NCI-H748 treated with DMSO at 0.1 percent for 48 hours (cell line): ENCODE measurements around the gene CDH13.

Experiments
- DNase-seq: peaks from one replicate; lab custom pipeline; 2025; lab: John Stamatoyannopoulos, UW

The CDH13 gene

DNA sequence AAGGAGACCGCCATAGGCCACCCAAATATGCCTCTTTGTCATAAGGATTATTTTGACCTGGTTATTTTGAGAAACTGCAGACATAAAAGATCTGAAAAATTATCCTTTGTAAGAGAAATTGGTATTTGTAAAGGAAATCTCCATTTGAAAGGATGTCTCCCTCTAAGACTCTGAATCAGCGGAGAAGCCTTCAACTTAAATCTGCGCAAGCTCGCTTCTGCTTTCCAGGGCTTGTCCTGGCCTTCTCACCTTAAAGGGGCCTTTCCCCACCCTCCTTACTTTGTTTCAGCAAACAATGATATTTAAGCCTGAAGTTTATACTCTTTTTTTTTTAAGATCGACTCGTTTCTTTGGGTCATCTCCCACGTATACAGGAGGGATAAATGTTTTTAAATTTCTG, 1215.5 kb downstream of the CDH13 start:
- DNase-seq, result no peak

GRCh38 chr16:83842756-83843507, 1216.2 kb downstream of the CDH13 start:
- no peak for DNase-seq

DNA sequence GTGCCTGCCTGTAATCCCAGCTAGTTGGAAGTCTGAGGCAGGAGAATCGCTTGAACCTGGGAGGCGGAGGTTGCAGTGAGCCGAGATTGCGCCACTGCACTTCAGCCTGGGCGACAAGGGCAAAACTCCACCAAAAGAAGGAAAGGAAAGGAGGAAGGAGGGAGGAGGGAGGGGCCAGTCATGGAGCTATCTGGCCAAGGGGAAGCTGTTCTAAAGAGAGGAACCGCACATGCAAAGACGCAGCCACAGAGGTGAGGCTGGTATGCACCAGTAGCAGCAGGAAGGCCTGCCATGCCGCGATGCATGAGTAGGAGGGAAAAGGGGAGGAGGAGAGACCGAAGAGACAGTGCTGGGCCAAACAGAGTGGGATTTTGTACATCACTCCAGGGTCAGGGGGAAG, 1216.9 kb downstream of the CDH13 start:
- no peak for DNase-seq

DNA sequence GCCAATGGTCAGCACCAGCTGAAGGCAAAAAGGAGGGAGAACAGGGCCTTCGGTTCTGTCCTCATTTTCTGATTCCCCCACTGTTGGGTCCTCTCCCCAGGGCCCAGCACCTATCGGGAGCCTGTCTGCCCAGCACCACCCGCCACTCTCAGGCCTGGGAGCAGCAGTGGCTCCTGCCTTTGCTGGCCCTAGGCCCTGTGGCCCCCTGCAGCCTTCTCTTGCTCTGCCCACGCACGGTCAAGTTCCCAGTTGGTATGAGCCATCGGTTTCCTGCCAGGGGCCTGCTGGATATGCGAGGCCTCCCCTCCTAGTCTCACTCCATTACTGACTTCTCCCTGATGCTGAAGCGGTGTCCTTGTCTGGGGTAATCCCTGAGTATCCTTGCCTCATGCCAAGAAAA, 1218.5 kb downstream of the CDH13 start:
- DNase-seq, result no peak

GRCh38 chr16:83847371-83848225, 1220.8 kb downstream of the CDH13 start:
- DNase-seq, result no peak

GRCh38 chr16:83849421-83849820, 1222.7 kb downstream of the CDH13 start:
- no peak for DNase-seq
